ENCODE measurements around the gene TMEM245.

GRCh38 chr9:109092587-109092986 lies 27.2 kb downstream of the TMEM245 start:
- TF ChIP-seq CTCF (IDR thresholded peaks at IDR 0.05; ENCODE audit: low read depth, low read length) (no peak), POLR2A (IDR thresholded peaks at IDR 0.05; ENCODE audit: extremely low read depth, insufficient read length) (no peak)
